Naive thymus-derived CD8-positive, alpha-beta T cell (primary cell): Measurements from ENCODE around the gene LRPPRC. TPM values are rescaled to one million over a fixed set of nuclear protein-coding genes. Genes with fewer than 3 reads are reported as not detected.

Experiments
- ATAC-seq, 2 donors: fragments of 150-1000 bp; cut with Tn5 transposase in 1 of 2; sonication (Bioruptor Pico), chemical (Tn5 transposase) in 1 of 2; 1 replicate in 1 of 2; 2 replicates in 1 of 2; pipeline ENCODE4 v1.10.0; 2021; ENCODE audit warnings: mild to moderate bottlenecking in 2 of 2, moderate library complexity in 2 of 2
- POLR2A ChIA-PET: fragments of 350-600 bp; sonication (Branson Sonifier 250); formaldehyde crosslinking; loops from one replicate; lab custom pipeline; 2021; ENCODE audit warnings: antibody characterized with exemption; lab: Charles Lee
- DNase-seq, 10 donors: peaks; one replicate each; pipeline versions ENCODE4 v3.0.0 to v3.0.0-alpha.2; 2020 to 2022
- H3K27ac Mint-ChIP-seq, 10 donors: one replicate each; pipeline ENCODE4 v1.8.0; 2020 to 2022; ENCODE audit warnings: mild to moderate bottlenecking in 10 of 10, mixed read lengths in 10 of 10, moderate library complexity in 4 of 10, inconsistent platforms in 1 of 10
- H3K27me3 Mint-ChIP-seq, 5 donors: one replicate each; pipeline ENCODE4 v1.8.0; 2021 to 2022; ENCODE audit warnings: mixed read lengths in 5 of 5
- H3K36me3 Mint-ChIP-seq, 3 donors: one replicate each; pipeline ENCODE4 v1.8.0; 2020 to 2022; ENCODE audit warnings: mixed read lengths in 3 of 3, mild to moderate bottlenecking in 2 of 3, inconsistent platforms in 1 of 3
- H3K4me1 Mint-ChIP-seq, 4 donors: one replicate each; pipeline ENCODE4 v1.8.0; 2021 to 2022; ENCODE audit warnings: mixed read lengths in 4 of 4
- H3K4me3 Mint-ChIP-seq, 10 donors: one replicate each; pipeline ENCODE4 v1.8.0; 2020 to 2022; ENCODE audit warnings: mild to moderate bottlenecking in 10 of 10, mixed read lengths in 10 of 10, moderate library complexity in 6 of 10, inconsistent platforms in 1 of 10
- H3K9me3 Mint-ChIP-seq, 9 donors: one replicate each; pipeline ENCODE4 v1.8.0; 2020 to 2022; ENCODE audit warnings: mixed read lengths in 9 of 9, mild to moderate bottlenecking in 3 of 9, inconsistent platforms in 1 of 9, moderate library complexity in 1 of 9
- polyA plus RNA-seq, 3 donors: library from polyadenylated mRNA; unstranded; fragments of 300-500 nt; fragmentation: Illumina TruSeq; gene quantifications; one replicate each; pipeline ENCODE4 v1.2.3, GENCODE V29; 2021
- total RNA-seq, 8 experiments: library from RNA in 2 of 8; stranded (reverse) in 2 of 8; gene quantifications; one replicate each; pipeline ENCODE4 v1.2.3 and lab custom pipeline; 2021 to 2026

LRPPRC gene
- total and polyA plus RNA-seq, 5 experiments from 2014 or later, result 42.7 to 85.4 (median 51.6) TPM

GRCh38 chr2:44009136-44009735 lies 13.4 kb upstream of the LRPPRC start:
- no peak overlapping the region for H3K4me3 Mint-ChIP-seq
- peaks cover 10 to 17% (median 13%) of the 10 kb centered on the region in 5 donors for H3K27me3 Mint-ChIP-seq
- H3K27ac Mint-ChIP-seq, result peak overlapping the region in 2 of 10 donors; percentile 29 to 59
- POLR2A ChIA-PET, result no interaction called here
- peaks cover 14 to 19% (median 18%) of the 10 kb centered on the region in 4 donors for H3K4me1 Mint-ChIP-seq
- peaks cover 0 to 3% (median 0%) of the 10 kb centered on the region in 9 donors for H3K9me3 Mint-ChIP-seq
- no peaks in the 10 kb centered on the region for H3K36me3 Mint-ChIP-seq
- ATAC-seq, result no peak
- no peak for DNase-seq

- Mint-ChIP-seq H3K9me3 (no peaks in the 10 kb centered on the region), H3K27ac (peak overlapping the region in 5 of 10 donors; percentile 22 to 85 (median 51)), H3K4me3 (peak overlapping the region in 7 of 10 donors; percentile 5 to 71 (median 55)), H3K36me3 (no peaks in the 10 kb centered on the region), H3K4me1 (peaks cover 14 to 20% (median 18%) of the 10 kb centered on the region in 4 donors), H3K27me3 (peaks cover 0 to 4% (median 0%) of the 10 kb centered on the region in 5 donors)
- no peak for DNase-seq
- no peak for ATAC-seq
- POLR2A ChIA-PET, result interaction anchor here (0.7 to 1.8 kb wide), 2 partner anchors 9 to 227 kb away, joined by 4 to 5 read pairs; no protein-coding TSS in a partner anchor
Observed at GRCh38 chr2:44005846-44006245, 10.1 kb upstream of the LRPPRC start.

- Mint-ChIP-seq H3K27me3 (peaks cover 0 to 3% (median 0%) of the 10 kb centered on the region in 5 donors), H3K36me3 (no peaks in the 10 kb centered on the region), H3K9me3 (no peaks in the 10 kb centered on the region), H3K4me3 (peak overlapping the region in 6 of 10 donors; percentile 18 to 71 (median 58)), H3K4me1 (peaks cover 14 to 20% (median 18%) of the 10 kb centered on the region in 4 donors), H3K27ac (peak overlapping the region in 8 of 10 donors; percentile 22 to 85 (median 49))
- POLR2A ChIA-PET, result interaction anchor here (1.8 kb wide), 1 partner anchor 8 kb away, joined by 5 read pairs; no protein-coding TSS in a partner anchor
- ATAC-seq (peak; percentile 57 to 62), DNase-seq (peak in 1 of 10 donors; percentile 4)
Observed at GRCh38 chr2:44004735-44005602, 9.2 kb upstream of the LRPPRC start.

- no peak overlapping the region for H3K27ac Mint-ChIP-seq
- peaks cover 15 to 23% (median 19%) of the 10 kb centered on the region in 4 donors for H3K4me1 Mint-ChIP-seq
- POLR2A ChIA-PET, result no interaction called here
- H3K9me3 Mint-ChIP-seq, result no peaks in the 10 kb centered on the region
- peaks cover 0 to 7% (median 0%) of the 10 kb centered on the region in 5 donors for H3K27me3 Mint-ChIP-seq
- no peaks in the 10 kb centered on the region for H3K36me3 Mint-ChIP-seq
- ATAC-seq, result no peak
- no peak overlapping the region for H3K4me3 Mint-ChIP-seq
- no peak for DNase-seq
Observed at GRCh38 chr2:44001716-44002115, 5.9 kb upstream of the LRPPRC start.

GRCh38 chr2:43998263-43998662 lies 2.5 kb upstream of the LRPPRC start:
- POLR2A ChIA-PET, result no interaction called here
- H3K4me3 Mint-ChIP-seq, result peak overlapping the region in 4 of 10 donors; percentile 20 to 60 (median 30)
- no peaks in the 10 kb centered on the region for H3K9me3 Mint-ChIP-seq
- H3K27ac Mint-ChIP-seq, result peak overlapping the region in 1 of 10 donors; percentile 50
- DNase-seq (no peak), ATAC-seq (no peak)
- peaks cover 0 to 6% (median 0%) of the 10 kb centered on the region in 3 donors for H3K36me3 Mint-ChIP-seq
- peaks cover 0 to 7% (median 0%) of the 10 kb centered on the region in 5 donors for H3K27me3 Mint-ChIP-seq
- peaks cover 14 to 34% (median 29%) of the 10 kb centered on the region in 4 donors for H3K4me1 Mint-ChIP-seq

- no peaks in the 10 kb centered on the region for H3K9me3 Mint-ChIP-seq
- POLR2A ChIA-PET, result no interaction called here
- DNase-seq, result no peak
- peaks cover 36 to 68% (median 66%) of the 10 kb centered on the region in 4 donors for H3K4me1 Mint-ChIP-seq
- no peak for ATAC-seq
- peaks cover 0 to 50% (median 5%) of the 10 kb centered on the region in 3 donors for H3K36me3 Mint-ChIP-seq
- peaks cover 0 to 2% (median 0%) of the 10 kb centered on the region in 5 donors for H3K27me3 Mint-ChIP-seq
- H3K4me3 Mint-ChIP-seq, result peak overlapping the region in 9 of 10 donors; percentile 81 to 97 (median 92)
- peak overlapping the region in 7 of 10 donors; percentile 3 to 97 (median 39) for H3K27ac Mint-ChIP-seq
Observed at GRCh38 chr2:43993437-43993836, 2.4 kb downstream of the LRPPRC start.

GRCh38 chr2:43989545-43989944 lies 6.2 kb downstream of the LRPPRC start:
- Mint-ChIP-seq H3K9me3 (no peaks in the 10 kb centered on the region), H3K4me3 (no peak overlapping the region), H3K27ac (no peak overlapping the region), H3K36me3 (peaks cover 0 to 80% (median 9%) of the 10 kb centered on the region in 3 donors), H3K27me3 (no peaks in the 10 kb centered on the region), H3K4me1 (peaks cover 45 to 73% (median 67%) of the 10 kb centered on the region in 4 donors)
- no peak for DNase-seq
- POLR2A ChIA-PET, result no interaction called here
- ATAC-seq, result no peak

GRCh38 chr2:43986600-43986999 lies 9.2 kb downstream of the LRPPRC start:
- DNase-seq, result no peak
- peaks cover 0 to 72% (median 6%) of the 10 kb centered on the region in 3 donors for H3K36me3 Mint-ChIP-seq
- peak overlapping the region in 1 of 10 donors; percentile 45 for H3K27ac Mint-ChIP-seq
- no peaks in the 10 kb centered on the region for H3K27me3 Mint-ChIP-seq
- H3K4me3 Mint-ChIP-seq, result no peak overlapping the region
- POLR2A ChIA-PET, result no interaction called here
- ATAC-seq, result no peak
- H3K4me1 Mint-ChIP-seq, result peaks cover 24 to 50% (median 41%) of the 10 kb centered on the region in 4 donors
- no peaks in the 10 kb centered on the region for H3K9me3 Mint-ChIP-seq

- peaks cover 0 to 73% (median 10%) of the 10 kb centered on the region in 3 donors for H3K36me3 Mint-ChIP-seq
- no peak for DNase-seq
- peak overlapping the region in 1 of 10 donors; percentile 70 for H3K27ac Mint-ChIP-seq
- no peaks in the 10 kb centered on the region for H3K27me3 Mint-ChIP-seq
- POLR2A ChIA-PET, result no interaction called here
- H3K9me3 Mint-ChIP-seq, result no peaks in the 10 kb centered on the region
- peaks cover 19 to 41% (median 33%) of the 10 kb centered on the region in 4 donors for H3K4me1 Mint-ChIP-seq
- peak overlapping the region in 1 of 10 donors; percentile 2 for H3K4me3 Mint-ChIP-seq
- ATAC-seq, result no peak
Observed at GRCh38 chr2:43985359-43985758, 10.4 kb downstream of the LRPPRC start.

GRCh38 chr2:43984533-43984932 lies 11.3 kb downstream of the LRPPRC start:
- peaks cover 16 to 36% (median 28%) of the 10 kb centered on the region in 4 donors for H3K4me1 Mint-ChIP-seq
- peaks cover 5 to 75% (median 7%) of the 10 kb centered on the region in 3 donors for H3K36me3 Mint-ChIP-seq
- POLR2A ChIA-PET, result no interaction called here
- ATAC-seq (no peak), DNase-seq (no peak)
- H3K9me3 Mint-ChIP-seq, result no peaks in the 10 kb centered on the region
- H3K27me3 Mint-ChIP-seq, result no peaks in the 10 kb centered on the region
- H3K27ac Mint-ChIP-seq, result no peak overlapping the region
- no peak overlapping the region for H3K4me3 Mint-ChIP-seq

- peaks cover 4 to 67% (median 5%) of the 10 kb centered on the region in 3 donors for H3K36me3 Mint-ChIP-seq
- no peak for DNase-seq
Observed at GRCh38 chr2:43980902-43981301, 14.9 kb downstream of the LRPPRC start.

GRCh38 chr2:43977677-43978375 lies 18.0 kb downstream of the LRPPRC start:
- Mint-ChIP-seq H3K27me3 (no peaks in the 10 kb centered on the region), H3K27ac (peak overlapping the region in 3 of 10 donors; percentile 14 to 66 (median 27)), H3K36me3 (peaks cover 5 to 83% (median 20%) of the 10 kb centered on the region in 3 donors), H3K4me3 (no peak overlapping the region), H3K9me3 (no peaks in the 10 kb centered on the region), H3K4me1 (peaks cover 0 to 4% (median 0%) of the 10 kb centered on the region in 4 donors)
- ATAC-seq, result no peak
- no peak for DNase-seq
- POLR2A ChIA-PET, result no interaction called here

More at GRCh38 chr2:43980902-43981301, 14.9 kb downstream of the LRPPRC start:
- Mint-ChIP-seq H3K27me3 (no peaks in the 10 kb centered on the region), H3K27ac (peak overlapping the region in 2 of 10 donors; percentile 5 to 6), H3K4me1 (peaks cover 7 to 21% (median 9%) of the 10 kb centered on the region in 4 donors), H3K4me3 (no peak overlapping the region), H3K9me3 (no peaks in the 10 kb centered on the region)
- POLR2A ChIA-PET, result no interaction called here
- no peak for ATAC-seq
